NCI-H146 treated with DMSO at 0.1 percent for 48 hours (cell line): ENCODE data around the gene MRPS15.

Source experiments
- DNase-seq: peaks from one replicate; lab custom pipeline; 2025; ENCODE audit not compliant: unreplicated experiment; lab: John Stamatoyannopoulos, UW

Gene MRPS15

DNA sequence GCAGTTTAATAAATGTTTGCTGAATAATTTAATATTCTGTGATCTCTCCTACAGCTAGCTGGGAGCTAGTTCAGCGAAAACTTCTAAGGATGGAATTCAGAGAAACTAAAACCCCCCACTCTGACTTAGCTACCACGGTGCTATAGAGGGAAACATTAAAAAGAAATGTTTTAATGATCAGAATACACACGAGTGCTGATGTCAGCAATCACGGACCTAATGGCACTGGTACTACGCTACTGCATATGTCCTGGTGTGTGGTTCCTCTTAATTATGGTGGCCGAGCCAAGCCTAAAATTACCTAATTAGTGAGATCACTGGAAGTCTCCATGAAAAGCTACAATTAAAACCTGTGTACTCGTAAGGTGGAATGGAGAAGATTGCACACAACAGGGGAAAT, 42.5 kb downstream of the MRPS15 start:
- DNase-seq: no peak

DNA sequence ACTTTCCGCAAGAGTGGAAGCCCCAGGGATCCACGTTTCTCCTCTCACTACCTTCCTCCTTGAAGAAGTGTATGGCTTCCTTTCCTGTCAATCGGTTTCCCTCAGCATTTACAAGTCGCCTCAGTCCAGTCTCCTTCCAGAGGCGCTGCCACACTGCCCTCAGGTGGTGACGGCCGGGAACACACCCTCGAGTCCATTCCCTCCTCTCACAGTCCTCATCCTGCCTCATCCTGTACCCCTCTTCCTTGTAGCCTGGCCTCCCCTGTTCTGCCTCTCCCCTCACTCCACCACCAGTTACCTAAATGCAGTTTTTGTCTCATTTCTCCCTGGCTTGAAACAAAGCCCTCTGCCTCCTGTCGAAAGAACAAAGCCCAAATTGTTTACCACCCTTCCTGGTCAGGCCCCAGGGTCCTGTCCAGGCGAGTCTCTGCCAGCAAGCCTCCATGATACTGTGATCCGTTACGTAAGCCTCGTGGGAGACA, 43.3 kb downstream of the MRPS15 start:
- peak; percentile 34 for DNase-seq

DNA sequence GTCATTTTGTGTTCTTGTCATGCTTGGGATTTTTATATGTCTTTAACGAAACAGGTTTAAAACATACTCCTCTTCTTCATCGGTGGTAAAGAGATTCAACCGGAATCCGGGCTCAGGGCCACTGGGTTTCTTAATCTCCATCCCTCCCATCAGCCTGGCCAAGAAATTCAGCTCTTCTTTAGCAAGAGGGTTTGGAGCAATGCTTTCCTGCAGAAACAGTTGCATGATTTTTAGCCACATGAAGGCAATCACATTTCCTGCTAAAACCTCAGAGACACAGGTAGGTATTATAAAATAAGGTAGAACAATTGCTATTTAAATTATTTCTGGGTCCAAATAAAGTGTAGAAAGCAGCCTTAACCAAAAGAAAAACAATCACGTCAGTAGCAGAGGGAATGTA, 43.8 kb downstream of the MRPS15 start:
- no peak for DNase-seq

DNA sequence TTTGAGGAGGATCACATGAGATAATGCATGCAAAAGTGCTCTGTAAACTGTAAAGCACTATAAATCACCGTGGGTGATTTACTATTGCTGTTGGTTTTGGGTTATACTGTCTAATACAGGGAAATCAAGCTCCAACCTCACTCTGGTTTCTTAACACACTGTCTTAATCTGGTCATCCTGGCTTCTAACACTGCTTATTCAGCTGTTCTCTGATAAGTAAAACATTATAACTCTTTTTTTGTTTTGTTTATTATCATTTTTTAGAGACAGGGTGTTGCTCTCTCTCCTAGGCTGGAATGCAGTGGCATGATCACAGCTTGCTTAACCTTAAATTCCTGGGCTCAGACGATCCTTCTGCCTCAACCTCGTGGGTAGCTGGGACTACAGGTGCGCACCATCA, 44.6 kb downstream of the MRPS15 start:
- no peak for DNase-seq

DNA sequence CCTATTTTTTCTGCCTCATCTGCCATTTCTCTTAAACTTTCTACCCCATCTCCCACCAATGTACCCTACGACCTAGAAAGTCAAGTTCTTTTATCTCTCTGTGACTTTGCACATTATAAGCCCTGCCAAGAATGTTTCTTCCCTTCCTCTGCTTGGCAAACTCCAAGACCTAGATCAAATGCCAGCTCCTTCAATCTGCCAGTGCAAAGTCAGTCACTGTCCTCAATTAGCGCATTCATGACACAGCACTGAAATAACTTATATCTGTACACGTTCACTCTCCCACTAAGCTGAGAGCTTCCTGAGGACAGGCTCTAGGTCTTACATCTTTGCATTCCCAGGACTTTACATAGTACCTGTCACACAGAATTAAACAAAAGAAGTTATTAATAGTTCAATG, 45.0 kb downstream of the MRPS15 start:
- no peak for DNase-seq

DNA sequence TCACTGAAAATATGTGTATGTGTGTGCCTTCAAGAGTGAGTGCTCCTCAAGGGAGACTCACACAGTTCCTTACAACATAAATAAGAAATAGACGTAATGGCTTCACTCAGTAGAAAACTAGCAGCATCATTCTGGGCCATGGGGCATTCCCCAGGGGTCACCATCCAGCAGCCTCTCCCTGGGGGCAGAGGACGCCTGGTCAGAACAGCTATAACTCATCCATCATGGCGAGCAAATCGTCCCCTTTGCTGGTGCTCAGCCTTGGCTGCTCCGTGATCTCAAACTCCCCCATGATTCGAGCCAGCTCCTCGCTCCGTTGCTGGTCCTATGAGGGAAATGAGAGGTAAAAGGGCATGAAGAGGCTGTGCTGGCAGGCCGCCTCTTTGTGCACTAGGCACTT, 46.3 kb downstream of the MRPS15 start:
- DNase-seq: no peak

DNA sequence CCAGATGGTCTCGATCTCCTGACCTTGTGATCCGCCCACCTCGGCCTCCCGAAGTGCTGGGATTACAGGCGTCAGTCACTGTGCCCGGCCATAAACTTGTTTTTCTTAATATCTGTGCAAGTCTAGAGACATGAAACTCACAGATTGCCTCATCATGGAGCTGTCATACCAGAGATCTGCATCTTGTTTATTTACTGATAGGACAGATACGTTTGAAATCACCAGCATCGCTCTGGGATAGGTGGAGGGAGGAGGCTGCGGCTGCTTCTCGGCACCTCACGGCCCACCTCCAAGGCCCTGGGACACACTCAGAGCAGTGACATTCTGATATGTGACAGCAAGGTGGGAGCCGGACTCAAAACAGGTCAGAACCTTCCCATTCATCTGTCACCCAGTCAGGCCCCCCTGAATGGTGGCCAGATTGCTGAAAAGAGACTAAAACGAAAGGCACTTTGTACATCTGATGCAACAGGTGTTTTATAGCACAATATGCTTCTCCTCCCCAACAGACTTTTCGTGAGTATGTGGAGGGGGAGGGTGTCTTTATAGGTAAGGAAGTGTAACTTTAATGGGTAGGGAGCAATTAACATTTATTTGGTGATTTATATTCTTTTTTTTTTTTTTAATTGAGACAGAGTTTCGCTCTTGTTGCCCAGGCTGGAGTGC, 48.4 kb downstream of the MRPS15 start:
- no peak for DNase-seq

DNA sequence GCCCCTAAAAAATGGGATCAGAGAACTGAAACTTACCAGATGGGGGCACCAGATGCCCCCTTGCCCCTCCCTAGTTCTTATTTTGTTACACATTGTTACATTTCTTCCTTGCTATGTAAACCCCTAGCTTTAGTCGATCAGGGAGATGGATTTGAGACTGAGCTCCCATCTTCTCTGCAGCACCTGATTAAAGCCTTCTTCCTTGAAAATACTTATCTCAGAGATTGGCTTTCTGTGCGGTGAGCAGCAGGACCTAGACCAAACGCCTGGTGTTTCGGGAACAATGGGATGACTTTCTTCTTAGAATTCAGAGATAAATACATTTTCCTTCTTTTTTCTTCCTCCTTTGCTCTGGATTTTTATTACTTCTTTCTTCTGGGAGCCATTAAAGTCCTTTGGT, 49.8 kb downstream of the MRPS15 start:
- no peak for DNase-seq

DNA sequence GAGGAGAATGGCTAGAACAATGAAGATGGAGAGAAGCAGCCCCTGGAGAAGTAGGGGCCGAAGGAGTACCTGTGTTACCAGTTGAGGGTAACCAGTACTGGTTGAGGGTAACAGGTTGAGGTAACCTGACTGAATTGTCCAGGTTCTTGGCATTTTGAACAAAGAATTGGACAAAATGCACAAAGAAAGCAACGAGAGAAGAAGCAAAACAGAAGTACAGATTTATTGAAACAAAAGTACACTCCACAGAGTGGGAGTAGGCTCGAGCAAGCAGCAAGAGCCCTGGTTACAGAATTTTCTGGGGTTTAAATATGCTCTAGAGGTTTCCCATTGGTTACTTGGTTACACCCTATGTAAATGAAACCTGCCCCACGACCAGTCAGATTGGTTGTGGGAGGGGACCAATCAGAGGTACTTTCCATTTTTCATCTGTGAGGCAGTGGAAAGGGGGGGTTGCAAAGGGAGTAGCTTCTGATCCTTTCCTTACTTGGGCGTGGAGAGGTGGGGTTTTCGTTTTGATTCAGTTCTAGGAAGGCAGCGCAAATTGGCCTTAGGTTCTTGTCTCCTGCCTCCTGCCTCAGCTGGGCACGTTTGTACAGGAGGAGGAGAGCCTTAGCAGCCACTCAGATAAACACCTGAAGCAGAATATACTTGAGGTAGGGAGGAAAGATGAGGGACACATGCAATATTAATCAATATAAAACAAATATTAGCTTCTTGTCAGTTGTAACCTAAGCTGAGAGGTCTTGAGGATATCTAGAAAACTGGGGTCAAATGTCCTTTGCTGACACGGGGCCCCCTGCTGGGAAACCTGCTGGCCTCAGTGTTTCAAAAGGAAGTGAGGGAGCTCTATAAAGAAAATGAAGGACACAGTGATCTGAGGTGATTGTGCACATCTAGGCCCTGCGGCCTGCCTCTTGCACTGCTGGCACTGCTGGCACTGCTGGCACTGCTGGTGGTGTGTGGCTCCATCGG, 52.2 kb downstream of the MRPS15 start:
- DNase-seq: no peak

DNA sequence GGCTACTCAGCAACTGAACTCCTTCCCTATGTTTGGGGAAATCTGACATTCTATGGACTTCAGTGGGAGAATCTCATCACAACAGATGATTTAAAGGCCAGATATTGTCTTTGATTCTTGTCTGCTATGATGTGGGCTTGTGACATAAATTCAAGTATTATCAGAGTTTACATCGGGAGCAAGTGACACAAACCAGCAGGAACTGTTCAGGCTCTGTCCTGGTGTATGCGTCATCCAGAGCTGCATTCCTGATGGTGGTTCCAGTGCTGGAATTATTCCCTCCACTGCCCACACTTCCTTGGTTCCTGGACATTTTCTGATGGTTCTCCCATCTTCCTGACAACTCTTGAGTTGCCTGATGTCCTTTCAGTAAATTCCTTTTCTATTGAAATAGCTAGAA, 55.7 kb downstream of the MRPS15 start:
- no peak for DNase-seq

DNA sequence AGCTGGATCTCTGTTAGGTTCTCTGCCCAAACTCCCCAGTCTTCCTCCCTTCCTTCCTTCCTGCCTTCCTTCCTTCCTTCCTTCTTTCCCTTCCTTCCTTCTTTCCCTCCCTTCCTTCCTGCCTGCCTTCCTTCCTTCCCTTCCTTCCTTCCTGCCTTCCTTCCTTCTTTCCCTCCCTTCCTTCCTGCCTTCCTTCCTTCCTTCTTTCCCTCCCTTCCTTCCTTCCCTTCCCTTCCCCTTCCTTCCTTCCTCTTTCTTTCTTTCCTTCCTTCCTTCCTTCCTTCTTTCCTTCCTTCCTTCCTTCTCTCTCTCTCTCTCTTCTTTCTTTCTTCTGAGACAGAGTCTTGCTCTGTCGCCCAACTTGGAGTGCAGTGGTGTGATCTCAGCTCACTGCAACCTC, 57.7 kb downstream of the MRPS15 start:
- DNase-seq: no peak
